Panc1 (cell line): ENCODE results near the gene ECHS1. TPM values are rescaled to one million over a fixed set of nuclear protein-coding genes. Genes with fewer than 3 reads are reported as not detected.

Experiments
- ATAC-seq: fragments of 200-7000 bp; cut with Tn5 transposase; 2 replicates; pipeline ENCODE4 v1.9.1; 2020; ENCODE audit warnings: mild to moderate bottlenecking, moderate library complexity
- BruUV-seq: library from RNA; stranded (reverse); fragments of 400-500 nt; replicated peaks from 2 replicates; lab custom pipeline; 2021; lab: Mats Ljungman, UMichigan
- CTCF ChIA-PET: fragments of 300-600 bp; sonication (Branson Sonifier 250); formaldehyde crosslinking; loops from one replicate; lab custom pipeline; 2022; ENCODE audit warnings: antibody characterized with exemption; lab: Charles Lee
- POLR2A ChIA-PET: fragments of 300-600 bp; sonication (Branson Sonifier 250); formaldehyde crosslinking; loops from one replicate; lab custom pipeline; 2022; ENCODE audit warnings: antibody characterized with exemption; lab: Charles Lee
- DNase-seq: peaks from one replicate; pipeline ENCODE4 v3.0.0-alpha.2; 2010; ENCODE audit warnings: low read depth, low spot score
- H3K27ac ChIP-seq: 2 replicates; pipeline ENCODE4 v1.5.1; 2011; ENCODE audit warnings: mild to moderate bottlenecking, low read length, inconsistent platforms
- H3K27me3 ChIP-seq: fragments of 200-500 bp; sonication (Bioruptor generic); 2 replicates; pipeline ENCODE4 v1.6.0; 2014; ENCODE audit warnings: low read length, inconsistent platforms; ENCODE audit not compliant: control insufficient read depth, insufficient read depth
- H3K36me3 ChIP-seq: fragments of 200-500 bp; sonication (Bioruptor generic); 2 replicates; pipeline ENCODE4 v1.5.1; 2014; ENCODE audit warnings: inconsistent platforms, mild to moderate bottlenecking, low read length, moderate library complexity; ENCODE audit not compliant: control insufficient read depth, insufficient read depth
- H3K4me1 ChIP-seq: 2 replicates; pipeline ENCODE4 v1.5.1; 2011; ENCODE audit warnings: inconsistent platforms, mild to moderate bottlenecking, low read length, moderate library complexity; ENCODE audit not compliant: control insufficient read depth, insufficient read depth
- H3K4me3 ChIP-seq, 2 experiments: 2 replicates each; pipeline ENCODE4 v1.5.1; 2011 to 2012; ENCODE audit warnings: low read depth in 2 of 2, low read length in 2 of 2, mild to moderate bottlenecking in 2 of 2, inconsistent platforms in 1 of 2, moderate library complexity in 1 of 2
- H3K9me3 ChIP-seq: fragments of 200-500 bp; sonication (Bioruptor generic); 2 replicates; pipeline ENCODE4 v1.5.1; 2014; ENCODE audit warnings: low read depth, mild to moderate bottlenecking, inconsistent platforms, low read length, moderate library complexity; ENCODE audit not compliant: control insufficient read depth, insufficient read depth
- CTCF ChIP-seq: fragments of 450-650 bp; IDR thresholded peaks from 2 replicates; pipeline ENCODE4 v1.5.1; 2017; ENCODE audit warnings: mild to moderate bottlenecking
- POLR2AphosphoS5 ChIP-seq: IDR thresholded peaks from 2 replicates; pipeline ENCODE4 v1.6.1; 2012; ENCODE audit warnings: mild to moderate bottlenecking, low read depth, low read length, moderate library complexity
- REST ChIP-seq, 2 experiments: IDR thresholded peaks; 2 replicates each; pipeline ENCODE4 v1.6.1; 2011 to 2012; ENCODE audit warnings: low read depth in 2 of 2, control low read depth in 1 of 2, low read length in 1 of 2, mild to moderate bottlenecking in 1 of 2, moderate library complexity in 1 of 2; ENCODE audit not compliant: insufficient read depth in 1 of 2
- SIN3A ChIP-seq: IDR thresholded peaks from 2 replicates; pipeline ENCODE4 v1.6.1; 2012; ENCODE audit warnings: low read depth, mild to moderate bottlenecking, low read length, moderate library complexity, borderline replicate concordance; ENCODE audit not compliant: insufficient read depth
- TCF7L2 ChIP-seq: IDR thresholded peaks from 2 replicates; pipeline ENCODE4 v1.6.1; 2011; ENCODE audit warnings: mild to moderate bottlenecking, low read depth, low read length, inconsistent platforms
- in situ Hi-C: cut with HindIII; loops from 2 replicates; pipeline ENCODE4 v1.10.0; 2016; ENCODE audit warnings: low sequenced_read_pairs, low pct_unique_long_range_greater_than_20kb
- intact Hi-C: fragments of 100-400 bp; cut with micrococcal nuclease; formaldehyde crosslinking; loops from one replicate; pipeline ENCODE4 v1.10.0; 2022; ENCODE audit not compliant: unreplicated experiment
- total RNA-seq: library from RNA; stranded (reverse); gene quantifications from one replicate; pipeline ENCODE4 v1.2.1, GENCODE V29; 2021; ENCODE audit not compliant: unreplicated experiment

Gene ECHS1
- total RNA-seq, 1 experiment from 2014 or later: 165 TPM

- ChIA-PET CTCF (no interaction called here), POLR2A (no interaction called here)
Measured at GRCh38 chr10:133314911-133315310, 58.2 kb downstream of the ECHS1 start.

GRCh38 chr10:133313192-133313591 lies 60.0 kb downstream of the ECHS1 start:
- intact Hi-C loops (no loop called here), in situ Hi-C loops (no loop called here)
- peaks cover 4% of the 10 kb centered on the region; the same call in 1 of the 2 replicates for H3K4me1 ChIP-seq
- ATAC-seq (no peak), DNase-seq (no peak)
- no TSS peak for BruUV-seq
- ChIA-PET CTCF (no interaction called here), POLR2A (no interaction called here)
- no peak overlapping the region for H3K27ac ChIP-seq
- H3K9me3 ChIP-seq: no peaks in the 10 kb centered on the region
- no peak overlapping the region for H3K4me3 ChIP-seq
- no peak for TF ChIP-seq POLR2AphosphoS5
- no peak for TF ChIP-seq REST (IDR thresholded peaks at IDR 0.05; ENCODE audit: insufficient read depth in 1 of 2, low read depth in 2 of 2, low read length in 1 of 2)
- TF ChIP-seq CTCF: no peak
- TF ChIP-seq TCF7L2: no peak
- TF ChIP-seq SIN3A: no peak
- no peaks in the 10 kb centered on the region for H3K27me3 ChIP-seq
- H3K36me3 ChIP-seq: peaks cover 1% of the 10 kb centered on the region; the same call in 1 of the 2 replicates

More at GRCh38 chr10:133314911-133315310, 58.2 kb downstream of the ECHS1 start:
- no peak overlapping the region for H3K27ac ChIP-seq
- DNase-seq: no peak
- in situ Hi-C loops (no loop called here), intact Hi-C loops (no loop called here)
- H3K27me3 ChIP-seq: no peaks in the 10 kb centered on the region
- BruUV-seq: no TSS peak
- no peaks in the 10 kb centered on the region for H3K36me3 ChIP-seq
- no peaks in the 10 kb centered on the region for H3K9me3 ChIP-seq
- TF ChIP-seq CTCF (no peak), TCF7L2 (no peak), SIN3A (no peak), REST (IDR thresholded peaks at IDR 0.05; ENCODE audit: insufficient read depth in 1 of 2, low read depth in 2 of 2, low read length in 1 of 2) (no peak), POLR2AphosphoS5 (no peak)
- no peak for ATAC-seq
- H3K4me3 ChIP-seq: no peak overlapping the region
- no peaks in the 10 kb centered on the region for H3K4me1 ChIP-seq
